Breast epithelium (tissue), 4 donors: ENCODE data around the gene OR2J1. TPM values are rescaled to one million over a fixed set of nuclear protein-coding genes. Genes with fewer than 3 reads are reported as not detected.
"Not testable (repeated sequence)": the region's sequence is repeated elsewhere in the genome, so short reads cannot be mapped to it uniquely, and the experiment has no call there.

Source experiments
- DNase-seq, 2 donors: peaks; one replicate each; pipeline ENCODE4 v3.0.0-alpha.2; 2019; ENCODE audit warnings: low spot score in 2 of 2
- H3K27ac ChIP-seq, 2 donors: fragments of 200-600 bp; sonication (generic) in 1 of 2; one replicate each; pipeline ENCODE4 v1.5.1; 2016 to 2019; ENCODE audit warnings: mild to moderate bottlenecking in 1 of 2
- H3K27me3 ChIP-seq, 2 donors: fragments of 200-600 bp; sonication (generic) in 1 of 2; one replicate each; pipeline versions ENCODE4 v1.5.1 to v1.6.0; 2017 to 2019; ENCODE audit warnings: control low read depth in 1 of 2, mild to moderate bottlenecking in 1 of 2
- H3K36me3 ChIP-seq: fragments of 200-600 bp; one replicate; pipeline ENCODE4 v1.5.1; 2019
- H3K4me1 ChIP-seq, 2 donors: fragments of 200-600 bp; sonication (generic); one replicate each; pipeline ENCODE4 v1.5.1; 2016 to 2019; ENCODE audit warnings: control low read depth in 1 of 2
- H3K4me3 ChIP-seq, 3 donors: fragments of 200-600 bp; sonication (generic); 1 replicate in 2 of 3; 2 replicates in 1 of 3; pipeline ENCODE4 v1.5.1; 2016 to 2019; ENCODE audit warnings: mild to moderate bottlenecking in 3 of 3, moderate library complexity in 2 of 3
- H3K9me3 ChIP-seq, 2 donors: fragments of 200-600 bp; sonication (generic) in 1 of 2; one replicate each; pipeline ENCODE4 v1.5.1; 2016 to 2019; ENCODE audit warnings: control low read depth in 1 of 2
- CTCF ChIP-seq, 3 donors: fragments of 450-650 bp; IDR thresholded peaks; one replicate each; pipeline ENCODE4 v1.5.1; 2016 to 2017; ENCODE audit warnings: antibody characterized with exemption in 3 of 3, mild to moderate bottlenecking in 3 of 3, moderate library complexity in 3 of 3
- POLR2A ChIP-seq: fragments of 450-650 bp; IDR thresholded peaks from one replicate; pipeline ENCODE4 v1.6.1; 2016; ENCODE audit warnings: antibody characterized with exemption, mild to moderate bottlenecking, moderate library complexity
- POLR2AphosphoS5 ChIP-seq, 3 donors: sonication (generic); formaldehyde crosslinking; IDR thresholded peaks; one replicate each; pipeline ENCODE4 v1.6.1; 2017; ENCODE audit warnings: antibody characterized with exemption in 3 of 3
- intact Hi-C: fragments of 100-400 bp; cut with DNase I; formaldehyde crosslinking; loops from one replicate; pipeline ENCODE4 v1.15.1; 2023; ENCODE audit warnings: low total_unique reads
- total RNA-seq, 3 donors: library from RNA; depleted of rRNA; stranded (reverse); fragments of >200 nt; gene quantifications; one replicate each; pipeline ENCODE4 v1.1.0, GENCODE V29; 2016

Gene OR2J1
- total RNA-seq, 3 donors from 2014 or later = not detected

DNA sequence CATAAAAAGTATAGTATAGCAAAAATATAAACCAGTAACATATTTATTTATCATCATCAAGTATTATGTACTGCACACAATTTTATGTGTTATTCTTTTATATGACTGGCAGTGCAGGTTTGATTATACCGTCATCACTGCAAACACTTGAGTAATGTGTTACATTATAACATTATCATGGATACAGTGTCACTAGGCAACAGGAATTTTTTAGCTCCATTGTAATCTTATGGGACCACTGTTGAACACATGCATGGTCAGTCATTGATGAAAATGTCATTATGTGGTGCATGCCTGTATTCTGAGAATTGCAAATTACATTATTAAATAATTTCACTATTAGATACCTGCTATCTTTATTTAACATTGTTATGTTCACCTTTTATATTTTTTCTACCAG, 42.3 kb downstream of the OR2J1 start:
- H3K27me3 ChIP-seq = no peaks in the 10 kb centered on the region
- H3K36me3 ChIP-seq = no peaks in the 10 kb centered on the region
- H3K4me1 ChIP-seq = no peaks in the 10 kb centered on the region
- H3K9me3 ChIP-seq = peaks cover 0 to 15% of the 10 kb centered on the region in 2 donors
- intact Hi-C loops = no loop called here
- H3K4me3 ChIP-seq = no peak overlapping the region
- TF ChIP-seq POLR2A = no peak
- TF ChIP-seq POLR2AphosphoS5 (IDR thresholded peaks at IDR 0.05) = no peak
- TF ChIP-seq CTCF (IDR thresholded peaks at IDR 0.05) = no peak
- H3K27ac ChIP-seq = no peak overlapping the region
- DNase-seq = no peak

DNA sequence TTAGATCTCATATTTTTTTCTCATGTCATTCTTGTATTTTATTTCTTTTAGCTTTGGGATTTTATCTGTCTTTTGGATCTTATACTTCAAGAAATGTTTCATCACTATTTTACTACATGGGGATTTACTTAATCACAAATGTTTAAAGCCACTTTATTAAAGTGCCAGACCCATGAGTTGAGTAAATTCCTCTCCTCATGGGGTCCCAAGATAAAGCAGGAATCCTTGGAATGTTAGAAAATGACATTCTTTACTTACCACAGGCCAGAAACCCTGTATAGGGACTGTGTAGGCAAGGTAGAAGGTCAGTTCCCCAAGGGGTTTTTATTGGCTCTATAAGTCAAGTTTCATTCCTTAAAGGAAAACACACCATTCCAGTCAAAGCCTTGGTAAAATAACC, 43.0 kb downstream of the OR2J1 start:
- Histone ChIP-seq H3K27me3 (no peaks in the 10 kb centered on the region), H3K4me1 (no peaks in the 10 kb centered on the region), H3K36me3 (no peaks in the 10 kb centered on the region), H3K9me3 (peaks cover 0 to 15% of the 10 kb centered on the region in 2 donors), H3K27ac (no peak overlapping the region), H3K4me3 (no peak overlapping the region)
- no peak for TF ChIP-seq POLR2A
- TF ChIP-seq CTCF (IDR thresholded peaks at IDR 0.05) = no peak
- no peak for TF ChIP-seq POLR2AphosphoS5 (IDR thresholded peaks at IDR 0.05)
- intact Hi-C loops = no loop called here
- DNase-seq = no peak

- no peak overlapping the region for H3K4me3 ChIP-seq
- no peak overlapping the region for H3K27ac ChIP-seq
- no peak for TF ChIP-seq CTCF (IDR thresholded peaks at IDR 0.05)
- no peak for TF ChIP-seq POLR2A
- no peak for TF ChIP-seq POLR2AphosphoS5 (IDR thresholded peaks at IDR 0.05)
- H3K4me1 ChIP-seq = no peaks in the 10 kb centered on the region
- intact Hi-C loops = loop anchor here (1.0 kb wide), 1 partner anchor 10 kb away; no protein-coding TSS in a partner anchor
- H3K36me3 ChIP-seq = no peaks in the 10 kb centered on the region
- DNase-seq = no peak
- H3K9me3 ChIP-seq = peaks cover 0 to 15% of the 10 kb centered on the region in 2 donors
- H3K27me3 ChIP-seq = no peaks in the 10 kb centered on the region
Measured at GRCh38 chr6:29146179-29146578, 46.9 kb downstream of the OR2J1 start.

DNA sequence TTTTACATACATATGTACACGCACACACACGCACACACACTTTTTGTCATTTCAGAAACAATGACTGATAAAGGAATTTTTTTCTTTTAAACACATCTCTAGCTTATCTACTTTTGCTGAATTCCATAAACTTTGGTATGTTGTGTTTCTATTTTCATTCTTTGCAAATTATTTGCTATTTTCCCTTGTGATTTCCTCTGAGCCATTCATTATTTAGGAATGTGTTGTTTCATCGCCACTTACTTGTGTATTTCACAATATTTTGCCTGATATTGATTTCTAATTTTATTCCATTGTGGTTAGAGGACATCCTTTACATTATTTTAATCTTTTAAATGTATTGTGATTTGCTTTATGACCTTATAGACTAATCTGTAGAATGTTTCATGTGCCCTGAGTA, 47.8 kb downstream of the OR2J1 start:
- intact Hi-C loops = no loop called here
- H3K9me3 ChIP-seq = peaks cover 0 to 15% of the 10 kb centered on the region in 2 donors
- H3K27me3 ChIP-seq = no peaks in the 10 kb centered on the region
- no peak for TF ChIP-seq POLR2A
- TF ChIP-seq CTCF (IDR thresholded peaks at IDR 0.05) = no peak
- TF ChIP-seq POLR2AphosphoS5 (IDR thresholded peaks at IDR 0.05) = no peak
- no peaks in the 10 kb centered on the region for H3K4me1 ChIP-seq
- H3K36me3 ChIP-seq = no peaks in the 10 kb centered on the region
- DNase-seq = no peak
- H3K27ac ChIP-seq = no peak overlapping the region
- H3K4me3 ChIP-seq = no peak overlapping the region

- H3K27ac ChIP-seq, H3K4me3 ChIP-seq, DNase-seq, H3K36me3 ChIP-seq, H3K4me1 ChIP-seq, H3K9me3 ChIP-seq, H3K27me3 ChIP-seq, intact Hi-C loops: not testable (repeated sequence)
Measured at GRCh38 chr6:29149444-29149843, 50.2 kb downstream of the OR2J1 start.

Other genes starting within 250 kb of the OR2J1 start
- gene TRIM27, start 175.5 kb upstream of the OR2J1 start, total RNA-seq = 100 to 1,000 TPM in 1 of 3 donors, 10 to 100 TPM in 2; 38.7 to 106 (median 80.3) TPM
- gene ZNF311, start 94.2 kb upstream of the OR2J1 start, total RNA-seq = 1 to 10 TPM in 2 of 3 donors, under 1 TPM in 1; 0.96 to 3.7 (median 2.0) TPM
- gene OR2W1, start 54.3 kb upstream of the OR2J1 start, total RNA-seq = not detected
- not detected for gene OR2B3, start 12.2 kb upstream of the OR2J1 start, total RNA-seq
- gene OR2J3, start 8.6 kb downstream of the OR2J1 start, total RNA-seq = under 1 TPM in 1 of 3 donors, not detected in 2; 0.15 TPM
- gene OR2J2, start 71.4 kb downstream of the OR2J1 start, total RNA-seq = not detected
- gene OR14J1, start 202.2 kb downstream of the OR2J1 start, total RNA-seq = not detected